Neural cell (in vitro differentiated cells): ENCODE measurements around the gene PDE7B. TPM values are rescaled to one million over a fixed set of nuclear protein-coding genes. Genes with fewer than 3 reads are reported as not detected.

Experiments
- H2AFZ ChIP-seq: fragments of 200-600, 300-800 bp; sonication (generic), shearing (Covaris generic); 2 replicates; pipeline ENCODE4 v1.6.0; 2014; ENCODE audit warnings: low read depth, mild to moderate bottlenecking, antibody characterized with exemption, low read length, moderate library complexity
- H3F3A ChIP-seq: fragments of 200-600 bp; shearing (Covaris generic); 2 replicates; pipeline ENCODE4 v1.6.1; 2016; ENCODE audit warnings: mild to moderate bottlenecking, moderate library complexity, mixed read lengths, antibody characterized with exemption, low read length; ENCODE audit not compliant: insufficient read depth, poor library complexity, severe bottlenecking
- H3K27ac ChIP-seq: fragments of 200-600, 300-800 bp; sonication (generic), shearing (Covaris generic); 2 replicates; pipeline ENCODE4 v1.5.1; 2014; ENCODE audit warnings: mild to moderate bottlenecking, low read length, moderate library complexity
- H3K27me3 ChIP-seq: fragments of 300-800, 200-600 bp; sonication (generic), shearing (Covaris generic); 2 replicates; pipeline ENCODE4 v1.6.0; 2014; ENCODE audit warnings: mild to moderate bottlenecking, low read depth, low read length, moderate library complexity; ENCODE audit not compliant: insufficient read depth
- H3K36me3 ChIP-seq: fragments of 300-800, 200-600 bp; sonication (generic), shearing (Covaris generic); 2 replicates; pipeline ENCODE4 v1.5.1; 2014; ENCODE audit warnings: mild to moderate bottlenecking, antibody characterized with exemption, low read length, moderate library complexity; ENCODE audit not compliant: insufficient read depth
- H3K4me2 ChIP-seq: fragments of 300-800, 200-600 bp; sonication (generic), shearing (Covaris generic); 2 replicates; pipeline ENCODE4 v1.6.0; 2014; ENCODE audit warnings: mild to moderate bottlenecking, low read length
- H3K4me3 ChIP-seq: fragments of 300-800, 200-600 bp; sonication (generic), shearing (Covaris generic); 2 replicates; pipeline ENCODE4 v1.5.1; 2014; ENCODE audit warnings: mild to moderate bottlenecking, low read length, moderate library complexity
- H3K79me2 ChIP-seq: fragments of 200-600 bp; shearing (Covaris generic); replicated peaks from 2 replicates; pipeline ENCODE4 v1.6.0; 2014; ENCODE audit warnings: mild to moderate bottlenecking, low read length, moderate library complexity; ENCODE audit not compliant: insufficient read depth
- H3K9ac ChIP-seq: fragments of 300-800, 200-600 bp; sonication (generic), shearing (Covaris generic); 2 replicates; pipeline ENCODE4 v1.6.1; 2016; ENCODE audit warnings: mild to moderate bottlenecking, low read length, mixed read lengths
- H3K9me2 ChIP-seq: fragments of 200-600 bp; shearing (Covaris generic); 2 replicates; pipeline ENCODE4 v1.6.1; 2016; ENCODE audit warnings: mild to moderate bottlenecking, low read length, mixed read lengths; ENCODE audit not compliant: insufficient read depth
- H3K9me3 ChIP-seq: fragments of 200-600, 300-800 bp; sonication (generic), shearing (Covaris generic); 2 replicates; pipeline ENCODE4 v1.6.1; 2016; ENCODE audit warnings: mild to moderate bottlenecking, mixed run types, low read length, moderate library complexity, mixed read lengths
- H4K20me1 ChIP-seq: fragments of 200-600 bp; shearing (Covaris generic); 2 replicates; pipeline ENCODE4 v1.6.1; 2016; ENCODE audit warnings: mild to moderate bottlenecking, mixed run types; ENCODE audit not compliant: insufficient read depth
- CTCF ChIP-seq: fragments of 450-650 bp; IDR thresholded peaks from 2 replicates; pipeline ENCODE4 v1.5.1; 2014; ENCODE audit warnings: antibody characterized with exemption, mild to moderate bottlenecking, moderate library complexity; ENCODE audit not compliant: poor library complexity, severe bottlenecking
- EP300 ChIP-seq: fragments of 450-650 bp; conservative IDR thresholded peaks from 2 replicates; pipeline ENCODE4 v1.6.1; 2014; ENCODE audit warnings: antibody characterized with exemption, mild to moderate bottlenecking, moderate library complexity; ENCODE audit not compliant: poor library complexity, severe bottlenecking
- EZH2 ChIP-seq: fragments of 200-600, 300-800 bp; shearing (Covaris generic), sonication (generic); IDR thresholded peaks from 2 replicates; pipeline ENCODE4 v1.6.1; 2014; ENCODE audit warnings: antibody characterized with exemption, low read length, borderline replicate concordance, mild to moderate bottlenecking; ENCODE audit not compliant: insufficient read depth, poor library complexity, severe bottlenecking
- MXI1 ChIP-seq: fragments of 450-650 bp; conservative IDR thresholded peaks from 2 replicates; pipeline ENCODE4 v1.6.1; 2014; ENCODE audit warnings: antibody characterized with exemption, mild to moderate bottlenecking; ENCODE audit not compliant: poor library complexity, severe bottlenecking
- POLR2AphosphoS5 ChIP-seq: IDR thresholded peaks from 2 replicates; pipeline ENCODE4 v1.6.1; 2012
- RAD21 ChIP-seq: fragments of 450-650 bp; conservative IDR thresholded peaks from 2 replicates; pipeline ENCODE4 v1.6.1; 2014; ENCODE audit warnings: antibody characterized with exemption, mild to moderate bottlenecking, moderate library complexity
- REST ChIP-seq: IDR thresholded peaks from 2 replicates; pipeline ENCODE4 v1.6.1; 2012; ENCODE audit warnings: borderline replicate concordance
- SMC3 ChIP-seq: fragments of 450-650 bp; conservative IDR thresholded peaks from 2 replicates; pipeline ENCODE4 v1.6.1; 2014; ENCODE audit warnings: antibody characterized with exemption, mild to moderate bottlenecking, moderate library complexity; ENCODE audit not compliant: poor library complexity
- TAF1 ChIP-seq: IDR thresholded peaks from 2 replicates; pipeline ENCODE4 v1.6.1; 2012; ENCODE audit warnings: low read depth
- polyA plus RNA-seq: library from polyadenylated mRNA; depleted of rRNA; stranded (reverse); fragments of >200 nt; gene quantifications from 2 replicates; pipeline ENCODE4 v1.2.3, GENCODE V29; 2014

The PDE7B gene
- polyA plus RNA-seq, 1 donor from 2014 or later: 5.9 TPM

DNA sequence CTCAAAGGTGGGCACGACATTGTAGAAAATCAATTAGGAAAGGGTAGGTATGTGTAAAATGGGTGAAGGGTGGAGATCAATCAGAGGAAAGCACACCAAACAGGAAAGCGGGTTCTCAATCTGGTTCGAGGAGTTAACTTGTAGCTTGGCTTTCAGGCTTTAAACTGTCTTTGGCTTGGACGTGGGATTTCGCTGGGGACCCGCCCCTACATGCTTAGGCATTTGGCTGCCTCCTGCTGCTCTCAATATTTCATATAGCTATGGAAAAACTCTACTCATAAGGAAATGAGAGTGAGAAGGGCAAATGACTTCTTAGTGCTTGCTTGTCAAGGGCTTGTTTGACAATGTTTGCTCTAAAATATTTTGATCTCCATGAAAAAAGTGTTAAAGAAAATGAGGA lies 38.1 kb upstream of the PDE7B start:
- Histone ChIP-seq H3K4me2 (no peak overlapping the region), H4K20me1 (no peaks in the 10 kb centered on the region), H3K9me2 (no peaks in the 10 kb centered on the region), H3K4me3 (no peak overlapping the region), H3K27ac (no peak overlapping the region), H3K27me3 (no peaks in the 10 kb centered on the region), H3K9me3 (no peaks in the 10 kb centered on the region), H3K9ac (no peak overlapping the region), H3F3A (no peaks in the 10 kb centered on the region), H3K36me3 (no peaks in the 10 kb centered on the region), H3K79me2 (no peaks in the 10 kb centered on the region), H2AFZ (no peak overlapping the region)
- no peak for TF ChIP-seq RAD21
- TF ChIP-seq EZH2: no peak
- TF ChIP-seq POLR2AphosphoS5: no peak
- TF ChIP-seq TAF1: no peak
- no peak for TF ChIP-seq SMC3
- TF ChIP-seq CTCF: no peak
- no peak for TF ChIP-seq EP300
- no peak for TF ChIP-seq REST
- no peak for TF ChIP-seq MXI1

DNA sequence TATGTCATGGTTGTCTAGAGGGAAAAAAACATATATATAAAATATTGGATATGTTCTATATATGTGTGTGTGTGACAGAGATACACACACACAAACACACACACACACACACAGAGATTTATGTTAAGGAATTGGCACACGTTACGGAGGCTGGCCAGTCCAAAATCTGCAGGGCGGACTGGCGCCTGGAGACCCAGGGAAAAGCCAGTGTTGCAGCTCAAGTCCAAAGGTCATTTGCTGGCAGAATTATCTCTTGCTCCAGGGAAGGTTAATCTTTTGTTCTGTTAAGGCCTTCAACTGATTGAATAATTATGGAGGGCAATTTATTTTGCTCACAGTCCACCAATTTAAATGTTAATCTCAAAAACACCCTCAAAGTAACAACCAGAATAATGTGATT lies 37.5 kb upstream of the PDE7B start:
- Histone ChIP-seq H3F3A (no peaks in the 10 kb centered on the region), H2AFZ (no peak overlapping the region), H3K9ac (no peak overlapping the region), H3K9me2 (no peaks in the 10 kb centered on the region), H3K4me2 (no peak overlapping the region), H3K27me3 (no peaks in the 10 kb centered on the region), H4K20me1 (no peaks in the 10 kb centered on the region), H3K9me3 (no peaks in the 10 kb centered on the region), H3K4me3 (no peak overlapping the region), H3K27ac (no peak overlapping the region), H3K36me3 (no peaks in the 10 kb centered on the region), H3K79me2 (no peaks in the 10 kb centered on the region)
- no peak for TF ChIP-seq POLR2AphosphoS5
- TF ChIP-seq REST: no peak
- TF ChIP-seq SMC3: no peak
- no peak for TF ChIP-seq MXI1
- no peak for TF ChIP-seq EZH2
